Lower leg skin (tissue), 3 donors: ENCODE measurements around the gene IRGQ.

ENCODE experiments used
- POLR2A ChIP-seq, 2 donors: fragments of 450-650 bp; IDR thresholded peaks; one replicate each; pipeline ENCODE4 v1.6.1; 2016 to 2017; ENCODE audit warnings: antibody characterized with exemption in 2 of 2, mild to moderate bottlenecking in 1 of 2, moderate library complexity in 1 of 2
- TF ChIP-seq, protein P1 (sequence below), 3 donors: fragments of 450-650 bp; IDR thresholded peaks; one replicate each; pipeline ENCODE4 v1.5.1; 2016; ENCODE audit warnings: antibody characterized with exemption in 3 of 3, mild to moderate bottlenecking in 3 of 3, moderate library complexity in 2 of 3

DNA sequence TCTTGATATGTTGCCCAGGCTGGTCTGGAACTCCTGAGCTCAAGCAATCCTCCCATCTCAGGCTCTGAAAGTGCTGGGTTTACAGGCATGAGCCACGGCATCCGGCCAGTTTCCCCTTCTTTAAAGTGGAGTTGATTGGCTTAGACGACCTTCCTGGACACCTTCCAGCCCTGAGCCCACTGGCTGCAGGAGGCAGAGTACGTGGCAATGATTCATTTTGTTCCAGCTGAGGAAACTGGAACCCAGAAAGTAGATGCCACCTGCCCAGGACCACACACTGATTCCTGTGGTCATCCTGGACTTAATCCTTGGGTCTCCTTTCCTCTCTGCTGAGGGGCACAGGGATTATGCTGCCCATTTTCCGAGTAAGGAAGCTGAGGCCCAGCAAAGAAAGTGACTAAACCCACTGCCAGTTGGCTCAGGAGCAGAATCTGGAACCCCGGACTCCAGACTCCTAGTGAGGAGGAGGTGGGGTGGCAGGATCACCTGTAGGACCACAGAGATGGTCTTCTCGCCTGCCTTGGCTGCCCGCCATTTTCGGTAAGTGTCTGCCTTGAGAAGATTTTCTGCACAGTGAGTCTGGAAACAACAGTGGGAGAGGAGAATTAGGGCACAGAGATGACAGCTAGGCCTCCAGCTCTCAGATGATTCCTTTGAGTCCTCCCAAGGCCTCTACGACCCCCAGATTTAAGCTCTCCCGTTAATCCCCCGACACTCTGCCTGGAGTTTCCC is 21.3 kb downstream of the IRGQ start:
- TF ChIP-seq, protein P1, sequence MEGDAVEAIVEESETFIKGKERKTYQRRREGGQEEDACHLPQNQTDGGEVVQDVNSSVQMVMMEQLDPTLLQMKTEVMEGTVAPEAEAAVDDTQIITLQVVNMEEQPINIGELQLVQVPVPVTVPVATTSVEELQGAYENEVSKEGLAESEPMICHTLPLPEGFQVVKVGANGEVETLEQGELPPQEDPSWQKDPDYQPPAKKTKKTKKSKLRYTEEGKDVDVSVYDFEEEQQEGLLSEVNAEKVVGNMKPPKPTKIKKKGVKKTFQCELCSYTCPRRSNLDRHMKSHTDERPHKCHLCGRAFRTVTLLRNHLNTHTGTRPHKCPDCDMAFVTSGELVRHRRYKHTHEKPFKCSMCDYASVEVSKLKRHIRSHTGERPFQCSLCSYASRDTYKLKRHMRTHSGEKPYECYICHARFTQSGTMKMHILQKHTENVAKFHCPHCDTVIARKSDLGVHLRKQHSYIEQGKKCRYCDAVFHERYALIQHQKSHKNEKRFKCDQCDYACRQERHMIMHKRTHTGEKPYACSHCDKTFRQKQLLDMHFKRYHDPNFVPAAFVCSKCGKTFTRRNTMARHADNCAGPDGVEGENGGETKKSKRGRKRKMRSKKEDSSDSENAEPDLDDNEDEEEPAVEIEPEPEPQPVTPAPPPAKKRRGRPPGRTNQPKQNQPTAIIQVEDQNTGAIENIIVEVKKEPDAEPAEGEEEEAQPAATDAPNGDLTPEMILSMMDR (IDR thresholded peaks at IDR 0.05) = no peak
- no peak for TF ChIP-seq POLR2A (IDR thresholded peaks at IDR 0.05)
